ENCODE measurements around the gene CALHM2.
"Not testable (repeated sequence)": the region's sequence is repeated elsewhere in the genome, so short reads cannot be mapped to it uniquely, and the experiment has no call there.

CALHM2 gene, protein sequence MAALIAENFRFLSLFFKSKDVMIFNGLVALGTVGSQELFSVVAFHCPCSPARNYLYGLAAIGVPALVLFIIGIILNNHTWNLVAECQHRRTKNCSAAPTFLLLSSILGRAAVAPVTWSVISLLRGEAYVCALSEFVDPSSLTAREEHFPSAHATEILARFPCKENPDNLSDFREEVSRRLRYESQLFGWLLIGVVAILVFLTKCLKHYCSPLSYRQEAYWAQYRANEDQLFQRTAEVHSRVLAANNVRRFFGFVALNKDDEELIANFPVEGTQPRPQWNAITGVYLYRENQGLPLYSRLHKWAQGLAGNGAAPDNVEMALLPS

DNA sequence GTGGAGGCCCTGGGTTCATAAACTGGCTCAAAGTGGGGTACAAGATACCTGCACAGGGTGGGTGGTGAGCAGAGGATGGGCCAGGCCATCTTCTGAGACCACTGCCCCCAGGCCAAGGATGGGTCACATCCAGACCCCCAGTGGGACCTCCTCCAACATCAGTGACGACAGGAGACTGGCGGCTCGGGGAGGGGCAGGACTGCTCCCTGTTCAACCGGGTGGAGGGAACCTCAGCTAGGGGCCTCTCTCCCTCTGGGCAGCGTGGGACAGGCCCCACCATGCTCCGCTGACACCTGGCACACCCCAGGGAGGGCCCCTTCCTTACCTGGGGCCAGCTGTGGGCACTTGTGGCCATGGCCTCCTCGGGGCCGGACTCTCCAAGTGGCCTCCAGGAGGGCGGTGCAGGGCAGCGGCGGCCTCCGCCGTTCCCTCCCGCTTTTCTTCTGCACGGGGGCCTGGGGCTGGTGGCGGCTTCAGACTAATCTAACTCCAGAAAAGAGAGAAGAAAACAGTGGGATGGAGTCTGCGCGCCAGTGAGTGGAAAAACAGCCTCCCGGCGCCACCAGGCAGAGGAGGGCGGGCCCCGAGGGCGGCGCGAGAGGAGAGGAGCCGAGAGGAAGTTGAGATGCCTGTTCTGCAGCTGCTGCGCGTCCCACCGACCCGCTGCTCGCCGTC is at the start of gene CALHM2:
CALHM2 (minus strand) TSS at position 540 of the 675 bp plus-strand sequence. CDS start 2,429 bp downstream, outside the sequence.
- DNase-seq = peak; percentile 91

DNA sequence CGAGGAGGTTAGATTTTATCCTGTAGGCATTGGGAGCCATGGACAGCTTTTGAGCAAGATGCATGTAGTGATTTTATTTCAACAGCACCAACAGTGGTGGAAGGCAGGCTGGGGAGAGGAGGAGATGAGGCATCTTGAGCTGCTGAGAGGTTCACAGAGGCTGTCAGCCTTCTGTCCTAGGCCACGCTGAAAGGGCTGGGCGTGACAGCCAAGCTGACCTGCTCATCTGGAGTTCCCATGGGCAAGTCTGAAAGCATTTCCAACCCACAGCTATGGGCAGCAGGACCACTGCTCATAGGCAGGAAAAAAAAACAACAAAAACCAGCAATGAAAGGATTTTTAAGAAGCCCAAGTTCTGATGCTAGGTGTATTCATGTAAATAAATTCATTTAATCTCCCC is 49.0 kb upstream of the CALHM2 start:
- peak; percentile 41 for DNase-seq

DNA sequence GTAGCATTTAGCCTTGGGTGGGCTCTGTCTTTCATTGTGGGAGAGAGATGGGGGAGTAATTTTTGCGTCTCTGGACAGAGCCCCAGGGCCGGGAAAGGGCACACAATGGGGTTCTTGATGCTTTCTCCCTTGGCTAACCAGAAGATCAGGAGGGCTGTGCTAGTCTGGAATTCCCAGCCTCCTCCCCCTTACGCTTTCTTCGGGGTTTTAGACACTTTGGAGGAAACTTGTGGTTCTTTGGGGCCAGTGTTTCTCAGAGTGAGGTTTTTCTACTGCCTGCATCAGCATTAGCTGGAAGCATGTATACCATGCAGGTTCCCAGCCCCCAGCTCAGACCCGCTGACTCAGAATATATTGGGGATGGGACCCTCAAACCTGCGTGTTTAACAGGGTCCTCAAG is 48.3 kb upstream of the CALHM2 start:
- no peak for DNase-seq

DNA sequence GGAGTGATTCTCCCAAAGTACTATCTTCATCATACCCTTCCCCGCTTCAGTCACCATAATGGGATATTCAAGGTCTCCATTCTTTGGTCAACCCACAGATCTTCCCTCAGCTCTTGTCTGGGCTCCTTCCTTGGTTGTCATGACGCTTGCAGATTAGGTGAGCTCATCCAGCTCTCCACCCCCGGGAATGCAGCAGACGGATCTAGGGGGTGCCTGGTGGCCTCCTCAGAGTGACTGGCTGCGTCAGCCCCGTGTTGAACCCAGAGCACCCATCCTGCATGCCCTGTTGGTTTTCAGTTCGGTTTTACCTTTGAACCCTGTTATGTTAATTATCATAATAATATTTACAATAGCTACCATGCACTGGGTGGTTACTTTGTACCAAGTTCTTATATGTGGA is 47.7 kb upstream of the CALHM2 start:
- no peak for DNase-seq

DNA sequence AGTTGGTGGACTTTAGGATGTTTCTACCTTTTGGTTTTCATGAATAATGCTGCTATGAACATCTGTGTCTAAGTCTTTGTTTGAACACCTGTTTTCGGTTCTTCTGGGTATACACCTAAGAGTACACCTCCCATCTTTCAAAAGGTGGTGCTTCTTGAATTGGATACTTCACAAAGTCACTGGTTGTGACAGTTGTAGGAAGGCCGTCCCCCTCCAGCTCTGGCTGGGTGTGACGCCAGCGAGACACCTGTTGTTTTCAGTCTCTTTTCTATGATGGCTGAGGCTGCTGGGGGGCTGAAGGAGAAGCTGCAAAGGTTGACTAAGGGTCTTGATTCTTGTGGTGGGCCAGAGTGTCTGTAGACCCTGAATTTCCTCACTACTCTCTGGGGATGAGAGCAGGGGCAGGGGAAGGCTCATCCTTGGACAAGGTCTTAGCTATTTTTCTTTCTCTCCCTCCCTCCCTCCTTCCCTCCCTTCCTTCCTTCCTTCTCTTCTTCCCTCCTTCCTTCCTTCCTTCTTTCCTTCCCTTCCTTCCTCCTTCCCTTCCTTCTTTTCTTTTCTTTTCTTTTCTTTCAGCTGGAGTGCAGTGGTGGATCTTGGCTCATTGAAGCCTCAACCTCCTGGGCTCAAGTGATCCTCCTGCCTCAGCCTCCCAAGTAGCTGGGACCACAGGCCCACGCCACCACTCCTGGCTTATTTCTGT is 46.9 kb upstream of the CALHM2 start:
- DNase-seq = no peak

DNA sequence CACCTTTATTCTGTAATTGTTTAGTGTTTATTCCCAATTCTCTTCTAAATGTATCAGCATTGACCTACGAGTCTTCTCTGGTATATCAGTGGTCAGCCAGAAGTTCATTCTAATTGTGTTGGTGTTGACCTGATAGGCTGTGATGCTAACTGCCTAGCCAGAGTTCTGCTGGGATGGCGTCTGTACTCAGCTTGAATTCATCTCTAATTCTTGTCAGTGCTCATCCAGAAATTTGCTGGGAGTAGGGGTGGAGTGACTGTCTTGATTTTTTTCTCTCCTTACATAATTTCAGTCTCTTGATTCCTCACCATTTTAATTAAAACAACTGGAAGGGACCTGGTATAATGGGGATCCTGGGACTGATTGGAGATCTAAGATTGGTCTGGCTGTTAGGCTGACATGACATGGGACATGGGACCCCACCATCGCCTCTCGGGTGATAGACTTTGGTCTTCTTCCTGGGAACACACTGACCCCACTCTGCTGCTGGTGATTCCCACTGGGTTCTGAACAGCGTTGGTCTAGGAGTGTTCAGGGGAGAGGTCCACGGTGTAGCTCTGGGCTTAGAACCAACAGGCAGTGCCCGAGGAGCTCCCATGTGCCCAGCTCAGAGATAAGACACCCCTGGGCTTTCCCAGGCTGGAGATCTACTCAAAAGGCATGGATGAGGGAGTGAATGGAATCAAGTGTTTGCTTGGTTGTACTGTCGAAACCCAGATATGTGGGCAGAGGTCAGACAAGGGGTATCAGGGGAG is 45.2 kb upstream of the CALHM2 start:
- DNase-seq = no peak

DNA sequence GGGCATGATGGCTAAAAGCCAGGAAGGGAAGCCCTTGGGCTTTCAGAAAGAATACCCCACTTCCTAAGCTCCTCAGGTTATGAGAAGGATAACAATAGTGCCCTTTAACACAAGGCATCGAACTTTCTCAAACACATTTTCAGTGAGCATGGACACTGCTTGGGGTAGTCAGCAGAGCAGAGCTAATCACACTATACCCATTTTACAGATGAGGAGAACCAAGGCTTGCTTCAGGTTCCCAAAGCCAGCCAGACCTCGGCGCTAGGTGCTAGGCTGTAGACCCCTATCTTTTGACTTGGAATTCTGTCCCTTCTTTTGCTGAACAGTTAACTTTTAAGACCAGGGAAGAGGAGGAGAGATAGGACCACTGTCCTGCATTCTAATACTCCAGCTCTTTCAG is 43.2 kb upstream of the CALHM2 start:
- DNase-seq = no peak

DNA sequence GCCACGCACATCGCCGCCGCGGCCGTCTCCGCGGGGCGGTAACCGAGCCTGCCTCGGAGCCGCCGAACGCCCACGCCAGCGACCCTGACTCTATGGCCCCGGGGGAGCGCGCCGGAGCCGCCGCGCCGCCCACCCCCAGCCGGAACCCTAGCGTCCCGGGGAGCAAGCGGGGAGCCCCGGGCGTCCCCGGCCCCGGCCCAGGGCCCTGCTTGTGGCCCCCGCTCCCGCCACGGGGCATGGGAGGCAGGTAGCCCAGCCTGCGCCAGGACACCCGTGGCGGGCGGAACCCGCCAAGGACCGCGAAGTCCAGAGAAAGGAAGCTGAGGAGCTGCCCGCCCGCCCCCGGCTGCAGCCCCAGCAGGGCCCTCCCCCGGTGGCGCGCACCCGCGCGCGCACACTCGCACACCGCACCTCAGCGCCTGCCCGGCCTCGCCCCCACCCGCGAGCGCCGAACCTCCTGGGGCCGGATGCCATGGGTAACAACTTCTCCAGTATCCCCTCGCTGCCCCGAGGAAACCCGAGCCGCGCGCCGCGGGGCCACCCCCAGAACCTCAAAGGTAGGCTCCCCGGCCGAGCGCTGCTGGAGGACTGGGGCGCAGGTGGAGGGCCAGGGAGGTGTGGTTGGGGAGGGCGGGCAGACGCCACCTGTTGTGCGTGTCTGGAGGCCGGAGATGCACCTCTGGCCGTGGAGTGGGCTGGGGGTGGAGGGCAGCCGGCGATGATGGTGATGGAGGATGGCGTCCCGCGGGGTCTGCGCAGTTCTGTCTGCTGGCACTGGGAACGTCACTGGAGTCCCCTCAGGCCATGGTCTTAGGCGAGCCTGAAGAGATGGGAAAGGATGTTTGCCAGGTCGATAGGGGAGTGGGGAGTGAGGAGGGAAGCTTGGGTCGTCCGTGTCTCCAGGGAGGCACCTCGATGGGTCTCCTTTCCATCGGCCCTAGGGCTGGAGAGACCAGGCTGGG is 42.0 kb upstream of the CALHM2 start:
- no peak for DNase-seq

DNA sequence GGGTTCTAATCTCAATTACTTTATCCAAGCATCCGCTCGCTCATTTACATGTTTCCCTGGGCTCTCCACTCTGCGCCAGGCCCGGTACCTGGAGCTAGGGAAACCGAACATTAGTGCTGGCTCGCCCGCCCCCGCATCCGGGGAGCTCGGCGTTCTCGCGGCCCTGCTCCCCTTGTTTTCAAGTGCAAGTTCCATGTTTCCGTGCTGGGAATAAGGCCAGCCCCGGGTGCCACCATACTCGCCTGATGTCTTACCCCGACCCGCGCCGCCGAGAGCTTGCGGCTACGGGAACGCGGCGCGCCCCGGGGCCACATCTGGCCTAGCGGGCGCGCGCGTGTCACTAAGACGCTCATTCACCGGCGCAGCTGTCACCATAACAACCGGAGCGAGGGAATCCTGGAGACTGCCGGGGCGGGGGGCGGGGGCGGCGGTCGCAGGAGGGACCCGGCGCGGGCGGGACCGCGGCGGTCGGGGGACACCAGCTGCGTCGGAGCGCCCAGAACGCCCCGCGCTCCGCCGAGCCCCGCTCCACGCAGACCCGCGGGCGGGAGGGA is 41.3 kb upstream of the CALHM2 start, which contains the start of gene NEURL1:
NEURL1 (plus strand) TSS at position 344 of the 554 bp plus-strand sequence. CDS start 683 bp downstream, outside the sequence.
- DNase-seq = no peak

DNA sequence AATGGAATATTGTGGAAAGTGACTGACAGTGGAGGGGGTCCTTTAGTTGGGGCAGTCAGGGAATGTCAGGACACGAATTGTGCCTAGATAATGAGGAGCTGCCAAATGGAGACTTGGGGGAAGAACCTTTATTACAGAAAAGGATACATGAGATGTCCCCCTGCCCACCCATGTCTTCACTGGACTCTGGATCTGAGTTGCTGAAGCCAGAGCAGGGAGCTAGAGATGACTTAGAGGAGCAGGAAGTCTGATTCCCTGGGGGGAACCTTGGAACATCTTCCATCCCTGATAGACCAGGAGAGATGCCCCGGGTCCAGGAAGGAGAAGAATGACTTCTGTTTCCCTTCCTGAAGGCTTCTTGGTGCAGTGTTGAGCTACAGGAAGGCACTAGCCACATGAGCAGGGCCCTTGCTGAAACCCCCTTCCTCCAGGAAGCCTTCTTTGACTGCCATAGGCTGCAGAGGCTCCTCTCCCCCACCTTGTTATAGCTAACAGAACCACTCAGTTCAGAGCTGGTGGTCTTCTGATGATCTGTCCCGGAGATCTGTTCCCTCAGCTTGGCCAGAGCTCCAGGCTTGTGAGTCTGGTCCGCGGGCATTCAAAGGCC is 40.6 kb upstream of the CALHM2 start:
- no peak for DNase-seq

DNA sequence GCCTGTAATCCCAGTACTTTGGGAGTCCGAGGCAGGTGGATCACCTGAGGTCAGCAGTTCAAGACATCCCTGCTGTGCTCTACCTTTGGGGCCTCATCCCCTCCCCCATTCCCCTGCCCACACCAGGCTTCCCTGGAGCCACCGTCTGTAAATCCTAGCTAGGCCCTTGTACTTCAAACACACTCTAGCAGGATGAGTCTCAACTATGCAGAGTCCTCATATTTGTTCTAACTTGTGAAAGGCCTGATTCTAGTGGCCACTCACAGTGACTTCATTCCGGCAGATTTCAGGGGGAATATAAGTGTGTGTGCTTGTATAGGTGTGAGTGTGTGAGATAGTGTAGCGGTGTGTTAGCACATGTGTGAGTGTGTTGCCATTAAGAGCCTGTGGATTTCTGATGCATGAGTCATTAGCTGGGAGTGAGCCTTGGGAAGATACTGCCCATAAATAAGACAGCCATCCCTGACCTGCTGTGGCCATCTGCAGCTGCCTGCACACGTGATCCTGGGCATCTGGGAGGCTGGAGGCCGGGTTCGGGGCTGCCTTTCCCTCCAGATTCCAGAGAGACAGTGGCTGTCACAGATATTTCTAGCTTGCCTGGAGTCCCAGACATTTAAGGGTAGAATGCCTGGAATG is 39.7 kb upstream of the CALHM2 start:
- peak; percentile 97 for DNase-seq

DNA sequence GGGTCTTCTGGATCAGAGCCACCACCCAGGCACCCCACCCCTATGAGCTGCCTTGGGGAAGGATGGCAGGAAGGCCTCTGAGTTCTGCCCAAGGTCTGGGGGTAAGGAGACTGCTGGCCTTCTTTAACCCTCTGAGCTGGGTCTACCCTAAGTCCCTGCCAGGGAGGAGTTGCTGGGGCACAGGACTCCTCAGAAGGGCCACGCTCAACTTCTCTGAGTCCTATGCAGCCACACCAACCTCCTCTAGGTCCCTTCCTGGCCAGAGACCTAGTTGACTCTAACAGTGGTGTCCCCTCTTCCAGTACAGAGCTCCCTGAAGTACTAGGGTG is 38.8 kb upstream of the CALHM2 start:
- DNase-seq = no peak

DNA sequence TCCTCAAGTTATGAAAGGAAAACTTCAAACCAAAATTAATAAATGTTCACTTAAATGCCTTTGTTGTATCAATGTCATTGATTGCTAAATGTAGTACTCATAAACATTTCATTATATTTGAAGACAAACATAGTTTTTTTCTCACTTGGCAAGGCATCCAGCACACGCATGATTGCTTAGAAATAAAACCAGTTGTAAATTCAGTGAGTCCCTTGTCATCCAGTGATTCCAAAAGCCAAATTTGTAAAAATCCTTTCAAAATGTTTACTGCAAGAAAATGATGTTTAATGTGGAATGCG is 35.2 kb upstream of the CALHM2 start:
- no peak for DNase-seq

DNA sequence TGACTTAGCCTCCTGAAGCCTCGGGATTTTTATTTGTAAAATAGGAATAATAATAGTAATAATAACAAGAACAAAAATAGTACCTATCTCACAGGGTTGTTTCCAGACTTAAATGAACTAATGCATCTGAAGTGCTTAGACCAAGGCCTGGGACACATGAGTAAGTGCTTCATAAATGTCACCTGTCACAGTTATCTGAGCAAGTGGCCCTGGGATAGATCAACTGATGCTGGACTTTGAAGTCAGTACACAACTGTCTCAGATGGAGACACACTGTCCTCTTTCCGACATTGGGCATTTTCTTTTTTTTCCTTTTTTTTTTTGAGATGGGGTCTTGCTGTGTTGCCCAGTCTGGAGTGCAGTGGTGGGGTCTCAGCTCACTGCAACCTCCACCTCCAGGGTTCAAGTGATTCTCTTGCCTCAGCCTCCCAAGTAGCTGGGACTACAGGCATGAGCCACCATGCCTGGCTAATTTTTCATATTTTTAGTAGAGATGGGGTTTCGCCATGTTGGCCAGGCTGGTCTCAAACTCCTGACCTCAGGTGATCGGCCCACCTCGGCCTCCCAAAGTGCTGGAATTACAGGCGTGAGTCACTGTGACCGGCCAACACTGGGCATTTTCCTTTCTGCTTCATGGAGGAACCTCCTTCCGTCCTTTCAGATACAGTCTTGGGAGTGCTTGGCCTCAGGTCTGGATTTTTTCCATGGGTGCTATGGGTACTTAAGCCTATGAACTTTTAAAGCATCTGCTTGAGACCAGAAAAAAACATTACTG is 34.7 kb upstream of the CALHM2 start:
- DNase-seq = not testable (repeated sequence)

DNA sequence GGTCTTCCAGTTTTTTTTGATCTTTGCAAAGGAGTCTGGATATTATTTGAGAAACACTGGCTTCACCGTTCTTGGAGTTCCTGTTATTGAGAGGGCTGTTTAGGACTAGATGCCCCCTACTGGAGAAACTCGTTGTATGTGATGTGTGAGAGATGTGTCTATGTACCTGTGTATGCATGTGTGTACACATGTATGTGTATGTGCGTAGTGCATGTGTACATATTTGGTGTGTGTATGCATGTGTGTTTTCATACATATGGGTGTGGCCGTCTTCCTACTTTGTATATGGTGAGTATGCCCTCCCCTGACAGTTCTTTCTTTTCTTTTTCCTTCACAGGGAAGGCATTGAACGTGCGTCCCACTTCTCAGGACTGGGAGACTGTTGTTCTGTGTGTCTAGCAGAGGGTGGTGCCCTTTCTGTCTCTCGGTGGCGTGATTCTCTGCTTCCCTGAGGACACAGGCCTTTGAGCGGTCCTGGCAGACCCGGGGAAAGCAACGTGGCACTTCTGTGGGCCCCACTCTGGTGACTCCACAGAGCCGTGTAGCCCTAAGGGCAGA is 29.9 kb upstream of the CALHM2 start:
- DNase-seq = no peak

DNA sequence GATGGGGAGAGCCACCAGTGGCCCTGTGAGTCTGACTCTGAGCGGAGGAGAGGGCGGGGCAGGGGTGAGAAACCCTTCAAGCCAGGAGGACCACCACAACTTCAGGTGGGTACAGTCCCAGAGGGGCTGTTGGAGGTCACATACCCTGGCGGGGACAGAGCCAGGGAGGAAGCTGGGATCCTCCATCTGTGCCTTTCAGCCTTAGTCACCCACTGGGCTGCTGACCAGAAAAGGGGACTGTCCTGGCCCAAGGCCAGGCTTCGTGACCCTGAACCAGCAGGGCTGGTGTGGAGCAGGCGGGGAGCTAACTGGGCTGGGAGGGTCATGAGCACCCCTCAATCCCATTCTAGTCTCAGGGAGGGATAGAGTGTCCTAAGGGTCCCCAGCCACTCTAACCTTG is 28.4 kb upstream of the CALHM2 start:
- no peak for DNase-seq

DNA sequence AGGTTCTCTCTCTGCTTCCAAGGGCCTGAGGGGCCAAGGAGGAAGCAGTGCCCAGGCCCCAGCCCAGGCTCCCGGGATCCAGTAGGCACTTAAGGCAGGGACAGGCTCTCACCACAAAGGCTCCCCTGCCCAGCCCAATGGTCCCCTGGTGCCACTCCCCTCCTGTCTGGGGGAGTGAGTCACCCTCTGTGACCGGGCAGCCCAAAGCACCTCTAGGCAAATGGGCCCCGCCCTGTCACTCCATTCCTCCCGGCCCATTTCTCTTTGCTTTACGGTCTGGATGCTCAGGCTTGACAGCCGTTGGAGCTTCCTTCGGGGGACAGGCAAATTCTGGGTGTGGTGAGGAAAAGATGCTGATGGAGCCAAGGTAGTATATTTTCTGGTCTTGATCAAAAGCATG is 27.0 kb upstream of the CALHM2 start, which contains the start of gene CALHM3:
CALHM3 (minus strand) TSS at position 106 of the 400 bp plus-strand sequence. CDS start 208 bp downstream, outside the sequence.
- peak; percentile 89 for DNase-seq

DNA sequence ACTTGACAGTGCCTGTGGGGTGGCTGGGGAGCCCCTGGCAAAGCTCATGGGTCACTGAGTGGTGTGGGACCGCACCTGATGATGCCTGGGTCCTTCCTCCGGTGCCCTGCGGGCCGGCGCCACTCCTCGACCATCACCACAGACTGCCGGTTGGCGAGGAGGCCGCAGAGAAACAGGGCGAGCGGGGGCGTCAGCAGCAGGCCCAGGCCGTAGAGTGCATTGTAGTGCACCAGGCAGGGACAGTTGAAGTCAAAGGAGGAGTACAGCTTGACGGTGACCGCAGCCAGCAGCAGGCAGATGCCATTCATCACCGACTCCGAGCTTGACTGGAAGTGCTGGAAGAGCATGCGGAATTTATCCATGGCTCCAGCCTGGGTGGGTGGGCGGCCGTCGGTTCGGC is 26.5 kb upstream of the CALHM2 start:
- DNase-seq = no peak

DNA sequence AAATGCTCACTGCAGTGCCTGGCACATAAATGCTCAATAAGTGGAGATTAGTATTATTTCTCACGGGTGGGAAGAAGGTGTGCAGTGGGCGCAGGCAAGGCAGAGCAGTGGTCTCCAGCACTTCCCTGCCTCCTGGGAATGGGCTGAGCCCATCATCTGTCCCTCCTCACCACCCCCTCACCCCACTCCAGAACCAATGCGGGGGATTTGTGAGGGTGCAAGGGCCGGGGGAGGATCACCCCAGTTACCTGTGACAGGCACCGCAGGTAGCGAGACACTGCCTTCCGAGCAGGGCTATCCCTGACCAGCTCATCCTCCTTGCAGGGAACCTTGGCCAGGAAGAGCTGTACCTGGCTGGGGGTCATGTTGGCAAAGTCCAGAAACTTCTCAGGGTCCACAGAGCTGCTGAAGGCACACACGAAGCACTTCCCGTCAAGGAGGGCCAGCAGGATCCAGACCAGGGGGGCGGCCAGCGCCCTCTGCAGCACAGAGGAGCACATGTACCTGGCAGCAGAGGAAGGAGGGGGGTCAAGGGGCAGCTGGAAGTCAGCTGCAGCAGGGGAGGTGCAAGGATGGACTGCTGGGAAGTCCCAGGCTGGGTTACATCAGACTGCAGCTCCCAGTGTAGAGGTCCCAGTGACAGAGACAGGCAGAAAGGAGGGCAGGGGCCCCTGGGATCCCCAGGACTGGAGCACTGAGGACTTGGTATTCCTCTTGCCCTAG is 24.0 kb upstream of the CALHM2 start:
- peak; percentile 89 for DNase-seq
